GM23338 (cell line): ENCODE data around the gene MRC2. TPM values are rescaled to one million over a fixed set of nuclear protein-coding genes. Genes with fewer than 3 reads are reported as not detected.

ENCODE experiments used
- ATAC-seq: fragments of 200-7000 bp; cut with Tn5 transposase; 3 replicates; pipeline ENCODE4 v1.9.1; 2020
- DNase-seq: peaks from one replicate; pipeline ENCODE4 v3.0.0-alpha.2; 2015; ENCODE audit warnings: low spot score
- H2AFZ ChIP-seq: fragments of 200-600 bp; sonication (generic); 2 replicates; pipeline ENCODE4 v1.8.0; 2016; ENCODE audit warnings: antibody characterized with exemption, mild to moderate bottlenecking, moderate library complexity
- H3F3A ChIP-seq: fragments of 200-600 bp; sonication (generic); replicated peaks from 2 replicates; pipeline ENCODE4 v1.8.0; 2017; ENCODE audit warnings: antibody characterized with exemption, mixed run types, low read depth
- H3K27ac ChIP-seq: fragments of 200-600 bp; sonication (generic); 2 replicates; pipeline ENCODE4 v1.6.1; 2016; ENCODE audit warnings: low read depth
- H3K27me3 ChIP-seq: fragments of 200-600 bp; sonication (generic); 2 replicates; pipeline ENCODE4 v1.8.0; 2016; ENCODE audit warnings: mild to moderate bottlenecking, mixed run types, moderate library complexity; ENCODE audit not compliant: insufficient read depth
- H3K36me3 ChIP-seq: fragments of 200-600 bp; sonication (generic); 2 replicates; pipeline ENCODE4 v1.8.0; 2016; ENCODE audit warnings: mild to moderate bottlenecking; ENCODE audit not compliant: insufficient read depth
- H3K4me1 ChIP-seq: fragments of 200-600 bp; sonication (generic); 2 replicates; pipeline ENCODE4 v1.8.0; 2016; ENCODE audit warnings: mild to moderate bottlenecking, moderate library complexity; ENCODE audit not compliant: insufficient read depth
- H3K4me2 ChIP-seq: fragments of 200-600 bp; sonication (generic); 2 replicates; pipeline ENCODE4 v1.7.1; 2017; ENCODE audit warnings: mixed run types
- H3K4me3 ChIP-seq: fragments of 200-600 bp; sonication (generic); 2 replicates; pipeline ENCODE4 v1.6.1; 2016; ENCODE audit warnings: mixed run types
- H3K79me2 ChIP-seq: fragments of 200-600 bp; sonication (generic); replicated peaks from 2 replicates; pipeline ENCODE4 v1.8.0; 2017; ENCODE audit warnings: mild to moderate bottlenecking; ENCODE audit not compliant: insufficient read depth
- H3K9me2 ChIP-seq: fragments of 200-600 bp; sonication (generic); 2 replicates; pipeline ENCODE4 v1.8.0; 2017; ENCODE audit not compliant: insufficient read depth
- H4K20me1 ChIP-seq: fragments of 200-600 bp; sonication (generic); replicated peaks from 2 replicates; pipeline ENCODE4 v1.8.0; 2017; ENCODE audit warnings: mild to moderate bottlenecking; ENCODE audit not compliant: insufficient read depth
- H3K27ac Mint-ChIP-seq: 2 replicates; pipeline ENCODE4 v1.8.0; 2020; ENCODE audit warnings: inconsistent platforms, mild to moderate bottlenecking, moderate library complexity, mixed read lengths
- H3K27me3 Mint-ChIP-seq: 3 replicates; pipeline ENCODE4 v1.8.0; 2022; ENCODE audit warnings: low read depth, mild to moderate bottlenecking, moderate library complexity, mixed read lengths, inconsistent platforms; ENCODE audit not compliant: insufficient read depth, poor library complexity
- H3K36me3 Mint-ChIP-seq: 3 replicates; pipeline ENCODE4 v1.8.0; 2021; ENCODE audit warnings: low read depth, mild to moderate bottlenecking, inconsistent platforms, moderate library complexity, mixed read lengths
- H3K4me1 Mint-ChIP-seq: 3 replicates; pipeline ENCODE4 v1.8.0; 2020; ENCODE audit warnings: mild to moderate bottlenecking, inconsistent platforms, mixed read lengths
- H3K4me3 Mint-ChIP-seq: 3 replicates; pipeline ENCODE4 v1.8.0; 2021; ENCODE audit warnings: moderate library complexity, mild to moderate bottlenecking, inconsistent platforms, mixed read lengths
- H3K9me3 Mint-ChIP-seq: 3 replicates; pipeline ENCODE4 v1.8.0; 2020; ENCODE audit warnings: moderate library complexity, mild to moderate bottlenecking, inconsistent platforms, mixed read lengths
- CREB1 ChIP-seq: fragments of 250-450 bp; sonication (Bioruptor Pico); IDR thresholded peaks from 2 replicates; pipeline ENCODE4 v1.5.0; 2020; ENCODE audit warnings: low read depth, mild to moderate bottlenecking, moderate library complexity
- ETS1 ChIP-seq: IDR thresholded peaks from 2 replicates; pipeline ENCODE4 v1.6.1; 2016; ENCODE audit warnings: antibody characterized with exemption
- ZNF462 ChIP-seq: fragments of 250-450 bp; sonication (Bioruptor Pico); IDR thresholded peaks from 2 replicates; pipeline ENCODE4 v1.5.0; 2020; ENCODE audit warnings: mild to moderate bottlenecking, moderate library complexity
- polyA plus RNA-seq: library from polyadenylated mRNA; unstranded; fragments of >200 nt; fragmentation: Nextera tagmentation; extraction: Ambion mirVana; gene quantifications from 2 replicates; pipeline ENCODE4 v1.2.1, GENCODE V29; 2016
- total RNA-seq: library from RNA; depleted of rRNA; stranded (reverse); fragments of >200 nt; shearing (Covaris generic); gene quantifications from 2 replicates; pipeline ENCODE4 v1.2.3, GENCODE V29; 2014

The MRC2 gene
- total and polyA plus RNA-seq, 2 experiments from 2014 or later = 8.0 to 38.6 TPM

- TF ChIP-seq CREB1 (CRISPR knock-in tag) = no peak
- no peak for TF ChIP-seq ZNF462 (CRISPR knock-in tag)
- TF ChIP-seq ETS1 = no peak
- no peaks in the 10 kb centered on the region; the same call in 1 of the 2 replicates for H4K20me1 ChIP-seq
- 0 out of 2 replicates have a peak, but pooled peaks cover 8% of the 10 kb centered on the region for H3F3A ChIP-seq
- H3K36me3 Mint-ChIP-seq = peaks cover 4% of the 10 kb centered on the region; the same call in 2 of the 3 replicates
- H3K9me2 ChIP-seq = no peaks in the 10 kb centered on the region
- peaks cover 2% of the 10 kb centered on the region; the same call in 2 of the 3 replicates for H3K9me3 Mint-ChIP-seq
- H3K4me1 Mint-ChIP-seq = peaks cover 23% of the 10 kb centered on the region
- no peak overlapping the region for H2AFZ ChIP-seq
- H3K27me3 ChIP-seq = peaks cover 8% of the 10 kb centered on the region; the same call in 1 of the 2 replicates
- H3K27ac ChIP-seq = peak overlapping the region; percentile 63; the same call in 1 of the 2 replicates
- DNase-seq = no peak
- no peak overlapping the region for H3K27ac Mint-ChIP-seq
- ATAC-seq = peak; percentile 4; the same call in 1 of the 3 replicates
- H3K4me2 ChIP-seq = peak overlapping the region; percentile 99; the same call in 1 of the 2 replicates
- peaks cover 23% of the 10 kb centered on the region for H3K27me3 Mint-ChIP-seq
- peaks cover 13% of the 10 kb centered on the region for H3K4me1 ChIP-seq
- peak overlapping the region; percentile 91 for H3K4me3 ChIP-seq
- H3K79me2 ChIP-seq = no peaks in the 10 kb centered on the region
- peak overlapping the region; percentile 83 for H3K4me3 Mint-ChIP-seq
- H3K36me3 ChIP-seq = no peaks in the 10 kb centered on the region
Observed at GRCh38 chr17:62653826-62654761, 26.6 kb downstream of the MRC2 start.
